GM12878 (cell line): Measurements from ENCODE around the gene B4GALT3. TPM values are rescaled to one million over a fixed set of nuclear protein-coding genes. Genes with fewer than 3 reads are reported as not detected.

Experiments used
- ATAC-seq: fragments of 200-7000 bp; cut with Tn5 transposase; 3 replicates; pipeline ENCODE4 v1.9.1; 2020; ENCODE audit warnings: mild to moderate bottlenecking, moderate library complexity
- BruUV-seq: library from RNA; stranded (reverse); fragments of 400-500 nt; replicated peaks from 2 replicates; lab custom pipeline; 2021; lab: Mats Ljungman, UMichigan
- CTCF ChIA-PET: fragments of 300-600 bp; sonication (Branson Sonifier 250); formaldehyde crosslinking; extraction: SDS; loops from one replicate; lab custom pipeline; 2021; ENCODE audit warnings: inconsistent platforms; lab: Yijun Ruan, JAX
- POLR2A ChIA-PET: fragments of 350-600 bp; formaldehyde crosslinking; extraction: SDS; loops from one replicate; lab custom pipeline; 2021; ENCODE audit warnings: inconsistent platforms; lab: Charles Lee
- RAD21 ChIA-PET: fragments of 300-600 bp; sonication (Branson Sonifier 250); formaldehyde crosslinking; loops from one replicate; lab custom pipeline; 2023; ENCODE audit warnings: antibody characterized with exemption; ENCODE audit not compliant: unreplicated experiment; lab: Charles Lee
- SMC1A ChIA-PET: fragments of 300-600 bp; sonication (Branson Sonifier 250); formaldehyde crosslinking; loops from one replicate; lab custom pipeline; 2023; ENCODE audit not compliant: unreplicated experiment, uncharacterized antibody; lab: Charles Lee
- DNase-seq: peaks from one replicate; pipeline ENCODE4 v3.0.0-alpha.2; 2011; ENCODE audit warnings: low read depth, low spot score
- FAIRE-seq: peaks from 3 replicates; lab custom pipeline; 2011; peaks lifted over from hg19 to GRCh38; lab: Jason Lieb, UNC
- H2AFZ ChIP-seq: 2 replicates; pipeline ENCODE4 v1.6.0; 2011; ENCODE audit warnings: low read depth, low read length, control low read depth; ENCODE audit not compliant: control insufficient read depth
- H3K27ac ChIP-seq: 2 replicates; pipeline ENCODE4 v1.5.1; 2011; ENCODE audit warnings: control low read depth; ENCODE audit not compliant: control insufficient read depth, insufficient read depth
- H3K27me3 ChIP-seq, 2 experiments: replicated peaks in 1 of 2; 2 replicates each; pipeline versions ENCODE4 v1.6.0 to v1.6.1; 2011; ENCODE audit warnings: low read length in 1 of 2; ENCODE audit not compliant: control insufficient read depth in 2 of 2, insufficient read depth in 2 of 2
- H3K36me3 ChIP-seq, 2 experiments: 2 replicates each; pipeline ENCODE4 v1.5.1; 2011; ENCODE audit warnings: low read length in 1 of 2; ENCODE audit not compliant: control insufficient read depth in 2 of 2, insufficient read depth in 2 of 2
- H3K4me1 ChIP-seq: 2 replicates; pipeline ENCODE4 v1.6.1; 2011; ENCODE audit warnings: mild to moderate bottlenecking, low read length, moderate library complexity, mixed read lengths; ENCODE audit not compliant: control insufficient read depth, insufficient read depth
- H3K4me2 ChIP-seq: 2 replicates; pipeline ENCODE4 v1.6.0; 2011; ENCODE audit warnings: control low read depth; ENCODE audit not compliant: control insufficient read depth, insufficient read depth
- H3K4me3 ChIP-seq: fragments of 200-600 bp; sonication (generic); 2 replicates; pipeline ENCODE4 v1.5.1; 2016
- H3K79me2 ChIP-seq: 2 replicates; pipeline ENCODE4 v1.6.0; 2011; ENCODE audit warnings: low read length; ENCODE audit not compliant: control insufficient read depth, insufficient read depth
- H3K9ac ChIP-seq: 2 replicates; pipeline ENCODE4 v1.8.0; 2011; ENCODE audit warnings: low read length, control low read depth, mixed read lengths; ENCODE audit not compliant: control insufficient read depth, insufficient read depth
- H3K9me3 ChIP-seq: replicated peaks from 3 replicates; pipeline ENCODE4 v1.5.1; 2011; ENCODE audit warnings: mild to moderate bottlenecking, low read length; ENCODE audit not compliant: control insufficient read depth, insufficient read depth
- H4K20me1 ChIP-seq: 2 replicates; pipeline ENCODE4 v1.6.0; 2011; ENCODE audit not compliant: control insufficient read depth, insufficient read depth
- CBX3 ChIP-seq: fragments of 200-600 bp; sonication (generic); IDR thresholded peaks from 2 replicates; pipeline ENCODE4 v1.6.1; 2016; ENCODE audit warnings: low read depth, borderline replicate concordance
- CTCF ChIP-seq, 3 experiments: IDR thresholded peaks in 2 of 3; conservative IDR thresholded peaks in 1 of 3; 2 replicates each; pipeline ENCODE4 v1.5.1; 2011; ENCODE audit warnings: low read depth in 3 of 3, low read length in 3 of 3, mild to moderate bottlenecking in 3 of 3, control low read depth in 2 of 3, moderate library complexity in 2 of 3, inconsistent platforms in 1 of 3, mixed read lengths in 1 of 3; ENCODE audit not compliant: control insufficient read depth in 2 of 3, insufficient read depth in 1 of 3; ENCODE audit errors: extremely low read depth in 1 of 3
- NFYA ChIP-seq: IDR thresholded peaks from 2 replicates; pipeline ENCODE4 v1.6.1; 2011; ENCODE audit warnings: low read depth, mild to moderate bottlenecking, low read length, improper control_type of control experiment, borderline replicate concordance
- RAD21 ChIP-seq: IDR thresholded peaks from 2 replicates; pipeline ENCODE4 v1.6.1; 2011; ENCODE audit warnings: mild to moderate bottlenecking, low read depth, low read length, moderate library complexity; ENCODE audit not compliant: insufficient read depth
- SMC3 ChIP-seq: IDR thresholded peaks from 2 replicates; pipeline ENCODE4 v1.6.1; 2011; ENCODE audit warnings: low read length, improper control_type of control experiment, borderline replicate concordance
- WGBS: methylation state at CpG from one replicate; pipeline ENCODE4 v1.1.6; 2016; ENCODE audit warnings: low lambda C conversion rate; ENCODE audit not compliant: insufficient replicate concordance, insufficient coverage; ENCODE audit errors: missing lambda C conversion rate; 5-methylcytosine and 5-hydroxymethylcytosine counted together
- in situ Hi-C: fragments of 300-500 bp; cut with MboI; formaldehyde crosslinking; loops from 9 replicates; pipeline ENCODE4 v1.14.3; 2018; ENCODE audit warnings: mixed read lengths
- intact Hi-C: fragments of 100-400 bp; cut with micrococcal nuclease; formaldehyde crosslinking; loops from one replicate; pipeline ENCODE4 v1.14.2; 2022; ENCODE audit not compliant: unreplicated experiment
- polyA plus RNA-seq, 11 experiments: library from polyadenylated mRNA; depleted of rRNA in 4 of 11; unstranded in 6 of 11; stranded (reverse) in 5 of 11; fragments of >200 nt; fragmentation: Nextera tagmentation in 4 of 11; fragmentation: Illumina TruSeq in 1 of 11; extraction: Ambion mirVana in 4 of 11; extraction: Trizol in 1 of 11; gene quantifications; 1 replicate in 1 of 11; 2 replicates in 10 of 11; pipeline versions ENCODE4 v1.2.1 to v1.2.3, GENCODE V29; 2011 to 2016; ENCODE audit warnings: inconsistent platforms in 2 of 11, missing spikeins in 2 of 11, low read depth in 1 of 11
- total RNA-seq, 4 experiments: library from RNA; depleted of rRNA in 3 of 4; stranded (reverse); fragments of >200 nt in 3 of 4; fragmentation: Illumina TruSeq in 1 of 4; extraction: Trizol in 1 of 4; gene quantifications; 2 replicates each; pipeline versions ENCODE4 v1.2.1 to v1.2.3, GENCODE V29; 2013 to 2021

The B4GALT3 gene
- total and polyA plus RNA-seq, 10 of the 15 experiments (the other 5 are each of a cell fraction or from before 2014, with no cell fraction given), result 27.1 to 58.9 (median 42.6) TPM

- no peak overlapping the region for H3K4me3 ChIP-seq
- H3K36me3 ChIP-seq, result peaks cover 0 to under 1% of the 10 kb centered on the region in 2 experiments; a peak in 1 of 4 replicates
- ATAC-seq, result no peak
- ChIA-PET POLR2A (interaction anchor here (0.6 to 0.7 kb wide), 2 partner anchors 45 to 80 kb away, joined by 3 to 4 read pairs; partner anchors contain the start of gene TOMM40L), SMC1A (interaction anchor here (1.2 to 5.6 kb wide), 8 partner anchors 11 to 201 kb away, joined by 3 to 50 read pairs (median 12); partner anchors contain the start of genes APOA2, NDUFS2, PPOX and TOMM40L), CTCF (interaction anchor here (0.8 to 5.6 kb wide), 16 partner anchors 13 to 206 kb away, joined by 3 to 74 read pairs (median 10); partner anchors contain the start of genes NDUFS2, PPOX and TOMM40L), RAD21 (interaction anchor here (0.9 to 3.2 kb wide), 7 partner anchors 11 to 201 kb away, joined by 3 to 25 read pairs (median 5); partner anchors contain the start of genes ADAMTS4, PPOX and TOMM40L)
- no peak overlapping the region for H3K27ac ChIP-seq
- H3K79me2 ChIP-seq, result peaks cover 31% of the 10 kb centered on the region
- no peak for FAIRE-seq
- intact Hi-C loops, result no loop called here
- no peak overlapping the region for H3K9ac ChIP-seq
- H4K20me1 ChIP-seq, result no peaks in the 10 kb centered on the region
- no peaks in the 10 kb centered on the region for H3K27me3 ChIP-seq
- no peak overlapping the region for H3K4me2 ChIP-seq
- H3K4me1 ChIP-seq, result peaks cover 47% of the 10 kb centered on the region
- in situ Hi-C loops, result no loop called here
- DNase-seq, result no peak
- peak; percentile 8; the same call in 1 of the 2 replicates for TF ChIP-seq SMC3
- no peak for TF ChIP-seq CBX3
- peak; percentile 48; the same call in 1 of the 2 replicates for TF ChIP-seq RAD21
- no peak for TF ChIP-seq NFYA
- peak; percentile 22 to 38 (median 22); a peak in 4 of 6 replicates for TF ChIP-seq CTCF (IDR thresholded peaks at IDR 0.05 in 2 of 3, conservative IDR thresholded peaks at IDR 0.05 in 1 of 3; ENCODE audit: control insufficient read depth in 2 of 3, extremely low read depth in 1 of 3, insufficient read depth in 1 of 3, low read depth in 3 of 3, low read length in 3 of 3)
- TF ChIP-seq, all 136 proteins: peak for 3
- Histone ChIP-seq H3K9me3 (no peaks in the 10 kb centered on the region), H2AFZ (no peak overlapping the region)
- 5% methylated on average over 1 of the region's 1 CpG for WGBS
- no TSS peak for BruUV-seq
These were observed 3.3 kb upstream of the B4GALT3 start for GRCh38 chr1:161180639-161181038.
